ENCODE results near the gene UMAD1. TPM values are rescaled to one million over a fixed set of nuclear protein-coding genes. Genes with fewer than 3 reads are reported as not detected.

Gene UMAD1
- polyA plus RNA-seq, 1 of the 3 experiments (the other 2 are of a cell fraction): 13.9 TPM

- H3K27ac ChIP-seq (ENCODE audit: low read depth in 2 of 2, low read length in 1 of 2): no peak overlapping the region
- WGBS (ENCODE audit: low lambda C conversion rate): 83% methylated on average over 4 of the region's 4 CpGs
- POLR2A ChIA-PET: no interaction called here
Measured at GRCh38 chr7:7732621-7733281, 92.2 kb downstream of the UMAD1 start.

More at GRCh38 chr7:7732621-7733281, 92.2 kb downstream of the UMAD1 start:
- CTCF ChIA-PET: no interaction called here
- H3K27me3 ChIP-seq (ENCODE audit: insufficient read depth): no peaks in the 10 kb centered on the region
- DNase-seq: no peak
- no peak overlapping the region for H3K4me2 ChIP-seq
- no peaks in the 10 kb centered on the region for H3K9me3 ChIP-seq
- no peak for TF ChIP-seq REST (IDR thresholded peaks at IDR 0.05; ENCODE audit: low read depth, low read length)
- TF ChIP-seq FOXM1 (IDR thresholded peaks at IDR 0.05; ENCODE audit: low read depth): no peak
- no peak for TF ChIP-seq NFIC (IDR thresholded peaks at IDR 0.05; ENCODE audit: borderline replicate concordance)
- no peak for TF ChIP-seq SMC3 (IDR thresholded peaks at IDR 0.05; ENCODE audit: low read depth, low read length)
- no peak for TF ChIP-seq GABPA (IDR thresholded peaks at IDR 0.05; ENCODE audit: low read depth)
- no peak for TF ChIP-seq RCOR1 (IDR thresholded peaks at IDR 0.05; ENCODE audit: low read length)
- TF ChIP-seq TAF1 (IDR thresholded peaks at IDR 0.05; ENCODE audit: borderline replicate concordance, low read depth, low read length): no peak
- TF ChIP-seq MEF2A (IDR thresholded peaks at IDR 0.05; ENCODE audit: borderline replicate concordance, low read depth): no peak
- TF ChIP-seq MAX (IDR thresholded peaks at IDR 0.05; ENCODE audit: low read depth): no peak
- no peak for TF ChIP-seq RFX5 (IDR thresholded peaks at IDR 0.05; ENCODE audit: low read length)
- TF ChIP-seq USF1 (IDR thresholded peaks at IDR 0.05; ENCODE audit: borderline replicate concordance, low read depth): no peak
- TF ChIP-seq POLR2AphosphoS5 (IDR thresholded peaks at IDR 0.05; ENCODE audit: low read depth, low read length): no peak
- TF ChIP-seq FOSL2 (IDR thresholded peaks at IDR 0.05; ENCODE audit: borderline replicate concordance, low read depth): no peak
- TF ChIP-seq RXRA (IDR thresholded peaks at IDR 0.05; ENCODE audit: borderline replicate concordance, low read depth): no peak
- no peak for TF ChIP-seq GATA2 (CRISPR knock-in tag; IDR thresholded peaks at IDR 0.05)
- no peaks in the 10 kb centered on the region for H3K9me2 ChIP-seq
- no peak overlapping the region for H3K4me3 ChIP-seq (ENCODE audit: low read depth in 2 of 2, low read length in 1 of 2)
- peaks cover 0 to 3% of the 10 kb centered on the region in 2 experiments; a peak in 2 of 4 replicates for H3K4me1 ChIP-seq (ENCODE audit: control insufficient read depth in 1 of 2, insufficient read depth in 2 of 2, low read depth in 1 of 2, low read length in 1 of 2)
- no peaks in the 10 kb centered on the region for H3K79me2 ChIP-seq (ENCODE audit: insufficient read depth)
- no peak overlapping the region for H3K9ac ChIP-seq
- no peaks in the 10 kb centered on the region for H3K36me3 ChIP-seq (replicated peaks in 1 of 2; ENCODE audit: control insufficient read depth in 1 of 2, insufficient read depth in 2 of 2, low read length in 1 of 2)
- H3F3A ChIP-seq (replicated peaks; ENCODE audit: insufficient read depth): no peaks in the 10 kb centered on the region
- no peak overlapping the region for H2AFZ ChIP-seq (ENCODE audit: low read depth)
- no peaks in the 10 kb centered on the region for H4K20me1 ChIP-seq (ENCODE audit: insufficient read depth)
